Activated B cell treated with CpG ODN at 0.5 μM for 24 hours (primary cell): ENCODE measurements around the gene TOM1L1. TPM values are rescaled to one million over a fixed set of nuclear protein-coding genes. Genes with fewer than 3 reads are reported as not detected.

ENCODE experiments used
- ATAC-seq: fragments of 200-7000 bp; cut with Tn5 transposase; one replicate; pipeline ENCODE4 v1.10.0; 2021; ENCODE audit warnings: low read depth, mild to moderate bottlenecking, moderate library complexity
- CTCF ChIA-PET: fragments of 350-600 bp; sonication (Branson Sonifier 250); formaldehyde crosslinking; loops from one replicate; lab custom pipeline; 2021; ENCODE audit warnings: antibody characterized with exemption; lab: Charles Lee
- POLR2A ChIA-PET: fragments of 350-600 bp; sonication (Branson Sonifier 250); formaldehyde crosslinking; loops from one replicate; lab custom pipeline; 2021; ENCODE audit warnings: antibody characterized with exemption; lab: Charles Lee
- DNase-seq: peaks from one replicate; pipeline ENCODE4 v3.0.0; 2022
- H3K27ac Mint-ChIP-seq: one replicate; pipeline ENCODE4 v1.8.0; 2020; ENCODE audit warnings: mixed read lengths
- H3K27me3 Mint-ChIP-seq: one replicate; pipeline ENCODE4 v1.8.0; 2021; ENCODE audit warnings: mixed read lengths
- H3K36me3 Mint-ChIP-seq: one replicate; pipeline ENCODE4 v1.8.0; 2021; ENCODE audit warnings: low read depth, mixed read lengths
- H3K4me1 Mint-ChIP-seq: one replicate; pipeline ENCODE4 v1.8.0; 2021; ENCODE audit warnings: mixed read lengths
- H3K4me3 Mint-ChIP-seq: one replicate; pipeline ENCODE4 v1.8.0; 2020; ENCODE audit warnings: mild to moderate bottlenecking, mixed read lengths
- H3K9me3 Mint-ChIP-seq: one replicate; pipeline ENCODE4 v1.8.0; 2020; ENCODE audit warnings: mixed read lengths
- intact Hi-C: fragments of 100-400 bp; cut with micrococcal nuclease; formaldehyde crosslinking; loops from one replicate; pipeline ENCODE4 v1.15.1; 2024
- total RNA-seq: library from RNA; stranded (reverse); gene quantifications from 2 replicates; pipeline ENCODE4 v1.2.3, GENCODE V29; 2022
- TF ChIP-seq, protein P1 (sequence below): fragments of 200-600 bp; IDR thresholded peaks from one replicate; pipeline ENCODE4 v1.8.0; 2022; ENCODE audit warnings: antibody characterized with exemption, mild to moderate bottlenecking

Gene TOM1L1
- total RNA-seq, 1 donor from 2014 or later: not detected

DNA sequence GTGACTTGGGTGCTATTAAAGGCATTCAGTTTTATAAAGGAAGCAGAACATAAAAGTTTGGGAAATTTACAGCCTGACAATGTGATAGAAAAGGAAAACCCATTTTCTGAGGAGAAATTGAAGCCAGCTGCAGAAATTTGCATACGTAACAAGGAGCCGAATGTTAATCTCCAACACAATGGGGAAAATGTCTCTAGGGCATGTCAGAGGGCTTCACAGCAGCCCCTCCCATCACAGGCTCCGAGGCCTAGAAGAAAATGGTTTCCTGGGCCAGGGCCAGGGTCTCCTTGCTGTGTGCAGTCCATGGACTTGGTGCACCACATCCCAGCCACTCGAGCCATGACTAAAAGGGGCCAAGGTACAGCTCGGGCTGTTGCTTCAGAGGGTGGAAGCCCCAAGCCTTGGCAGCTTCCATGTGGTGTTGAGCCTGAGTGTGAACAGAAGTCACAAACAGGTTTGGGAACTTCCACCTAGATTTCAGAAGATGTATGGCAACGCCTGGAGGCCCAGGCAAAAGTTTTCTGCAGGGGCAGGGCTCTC, 23.9 kb upstream of the TOM1L1 start:
- Mint-ChIP-seq H3K4me1 (no peaks in the 10 kb centered on the region), H3K9me3 (no peaks in the 10 kb centered on the region)
- intact Hi-C loops: no loop called here

DNA sequence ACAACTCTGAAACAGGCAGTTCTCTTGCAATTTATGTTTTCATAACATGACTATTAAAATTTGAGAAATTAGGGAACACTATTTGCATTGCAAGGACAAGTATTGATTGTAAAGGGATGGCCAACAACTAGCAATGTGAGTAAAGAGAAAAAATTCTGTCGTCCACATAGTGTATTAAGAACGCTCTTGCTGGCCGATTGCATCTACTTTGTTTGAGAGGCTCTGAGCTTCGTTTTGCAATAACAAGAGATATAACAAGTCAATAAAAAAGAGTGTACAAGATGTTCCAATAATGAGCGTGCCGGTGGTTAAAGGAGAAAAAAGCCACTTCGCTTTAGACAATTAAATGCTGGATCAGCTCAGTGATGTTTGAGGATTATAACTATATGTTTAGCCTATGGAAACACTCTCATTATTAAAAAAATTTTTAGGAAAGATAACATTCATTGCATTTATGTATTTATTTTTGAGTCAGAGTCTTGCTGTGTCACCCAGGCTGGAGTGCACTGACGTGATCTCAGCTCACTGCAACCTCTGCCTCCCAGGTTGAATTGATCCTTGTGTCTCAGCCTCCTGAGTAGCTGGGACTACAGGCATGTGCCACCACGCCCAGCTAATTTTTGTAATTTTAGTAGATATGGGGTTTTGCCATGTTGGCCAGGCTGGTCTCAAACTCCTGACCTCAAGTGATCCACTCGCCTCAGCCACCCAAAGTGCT, 19.2 kb upstream of the TOM1L1 start:
- DNase-seq: no peak
- Mint-ChIP-seq H3K4me1 (no peaks in the 10 kb centered on the region), H3K27ac (no peak overlapping the region), H3K36me3 (no peaks in the 10 kb centered on the region), H3K27me3 (no peaks in the 10 kb centered on the region), H3K9me3 (no peaks in the 10 kb centered on the region), H3K4me3 (no peak overlapping the region)
- ChIA-PET POLR2A (no interaction called here), CTCF (no interaction called here)
- intact Hi-C loops: no loop called here
- ATAC-seq: no peak
- TF ChIP-seq, protein P1, sequence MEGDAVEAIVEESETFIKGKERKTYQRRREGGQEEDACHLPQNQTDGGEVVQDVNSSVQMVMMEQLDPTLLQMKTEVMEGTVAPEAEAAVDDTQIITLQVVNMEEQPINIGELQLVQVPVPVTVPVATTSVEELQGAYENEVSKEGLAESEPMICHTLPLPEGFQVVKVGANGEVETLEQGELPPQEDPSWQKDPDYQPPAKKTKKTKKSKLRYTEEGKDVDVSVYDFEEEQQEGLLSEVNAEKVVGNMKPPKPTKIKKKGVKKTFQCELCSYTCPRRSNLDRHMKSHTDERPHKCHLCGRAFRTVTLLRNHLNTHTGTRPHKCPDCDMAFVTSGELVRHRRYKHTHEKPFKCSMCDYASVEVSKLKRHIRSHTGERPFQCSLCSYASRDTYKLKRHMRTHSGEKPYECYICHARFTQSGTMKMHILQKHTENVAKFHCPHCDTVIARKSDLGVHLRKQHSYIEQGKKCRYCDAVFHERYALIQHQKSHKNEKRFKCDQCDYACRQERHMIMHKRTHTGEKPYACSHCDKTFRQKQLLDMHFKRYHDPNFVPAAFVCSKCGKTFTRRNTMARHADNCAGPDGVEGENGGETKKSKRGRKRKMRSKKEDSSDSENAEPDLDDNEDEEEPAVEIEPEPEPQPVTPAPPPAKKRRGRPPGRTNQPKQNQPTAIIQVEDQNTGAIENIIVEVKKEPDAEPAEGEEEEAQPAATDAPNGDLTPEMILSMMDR: no peak

More for the DNA sequence above, 23.9 kb upstream of the TOM1L1 start:
- Mint-ChIP-seq H3K4me3 (no peak overlapping the region), H3K27ac (no peak overlapping the region), H3K36me3 (no peaks in the 10 kb centered on the region), H3K27me3 (no peaks in the 10 kb centered on the region)
- CTCF ChIA-PET: no interaction called here
- TF ChIP-seq, protein P1: no peak
- DNase-seq: no peak
- no peak for ATAC-seq
- POLR2A ChIA-PET: no interaction called here

DNA sequence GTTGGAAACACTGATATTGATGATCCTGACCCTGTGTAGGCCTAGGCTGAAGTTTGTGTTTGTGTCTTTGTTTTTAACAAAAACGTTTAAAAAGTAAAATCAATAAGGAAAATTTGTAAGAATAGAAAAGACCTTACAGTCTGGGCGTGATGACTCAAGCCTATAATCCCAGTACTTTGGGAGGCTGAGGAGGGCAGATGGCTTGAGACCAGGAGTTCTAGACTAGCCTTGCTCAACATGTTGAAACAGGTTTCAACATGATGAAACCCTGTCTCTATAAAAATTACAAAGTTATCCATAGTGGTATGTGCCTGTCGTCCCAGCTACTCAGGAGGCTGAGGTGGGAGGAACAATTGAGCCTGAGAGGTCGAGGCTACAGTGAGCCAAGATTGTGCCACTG, 18.3 kb upstream of the TOM1L1 start:
- ChIA-PET CTCF (no interaction called here), POLR2A (no interaction called here)
- no peak overlapping the region for H3K27ac Mint-ChIP-seq
- ATAC-seq: no peak
- H3K4me1 Mint-ChIP-seq: no peaks in the 10 kb centered on the region
- H3K27me3 Mint-ChIP-seq: no peaks in the 10 kb centered on the region
- TF ChIP-seq, protein P1: no peak
- intact Hi-C loops: no loop called here
- DNase-seq: no peak
- no peaks in the 10 kb centered on the region for H3K9me3 Mint-ChIP-seq
- H3K4me3 Mint-ChIP-seq: no peak overlapping the region
- H3K36me3 Mint-ChIP-seq: no peaks in the 10 kb centered on the region

DNA sequence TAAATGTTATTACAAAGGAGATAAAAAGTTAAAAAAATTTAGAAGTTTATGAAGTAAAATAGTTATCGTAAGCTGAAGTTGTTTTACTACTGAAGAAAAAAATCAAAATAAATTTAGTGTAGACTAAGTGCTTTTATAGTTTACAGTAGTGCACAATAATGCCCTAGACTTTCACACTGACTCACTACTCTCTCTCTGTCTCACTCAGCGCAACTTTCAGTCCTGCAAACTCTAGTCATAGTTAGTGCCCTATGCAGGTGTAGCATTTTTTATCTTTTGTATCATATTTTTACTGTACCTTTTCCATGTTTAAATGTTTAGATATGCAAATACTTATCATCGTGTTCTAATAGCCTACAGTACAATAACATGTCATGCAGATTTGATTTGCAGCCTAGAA, 17.7 kb upstream of the TOM1L1 start:
- DNase-seq (no peak), ATAC-seq (no peak)
- intact Hi-C loops: no loop called here
- Mint-ChIP-seq H3K27ac (no peak overlapping the region), H3K27me3 (no peaks in the 10 kb centered on the region), H3K9me3 (no peaks in the 10 kb centered on the region), H3K4me1 (no peaks in the 10 kb centered on the region), H3K4me3 (no peak overlapping the region), H3K36me3 (no peaks in the 10 kb centered on the region)
- POLR2A ChIA-PET: no interaction called here
- CTCF ChIA-PET: no interaction called here
- TF ChIP-seq, protein P1: no peak

DNA sequence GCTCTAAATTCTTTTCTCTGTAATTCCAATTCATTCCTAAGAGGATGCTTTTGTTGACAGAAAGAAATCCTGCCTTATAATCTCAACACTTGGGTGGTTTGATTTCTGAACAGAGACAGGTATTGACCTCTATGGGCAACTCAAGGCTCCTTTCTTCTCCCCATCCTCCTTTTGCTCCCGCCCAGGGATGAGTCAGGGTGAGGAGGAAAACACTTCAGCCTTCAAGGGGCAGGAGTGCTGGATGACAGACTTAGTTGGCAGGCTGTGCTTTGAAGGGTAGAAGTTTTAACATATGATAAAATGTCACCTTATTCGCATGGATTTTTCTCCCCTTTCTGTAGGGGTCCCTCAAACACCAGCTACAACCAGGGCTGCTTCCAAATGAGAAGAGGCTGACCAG, 16.7 kb upstream of the TOM1L1 start:
- intact Hi-C loops: no loop called here
- TF ChIP-seq, protein P1: no peak
- no peak for DNase-seq
- H3K36me3 Mint-ChIP-seq: no peaks in the 10 kb centered on the region
- H3K4me3 Mint-ChIP-seq: no peak overlapping the region
- no peaks in the 10 kb centered on the region for H3K4me1 Mint-ChIP-seq
- H3K9me3 Mint-ChIP-seq: no peaks in the 10 kb centered on the region
- ChIA-PET POLR2A (no interaction called here), CTCF (no interaction called here)
- no peak overlapping the region for H3K27ac Mint-ChIP-seq
- H3K27me3 Mint-ChIP-seq: no peaks in the 10 kb centered on the region
- ATAC-seq: no peak
